NK-92 (cell line): ENCODE measurements around the gene VPS50.
"Not testable (repeated sequence)": the region's sequence is repeated elsewhere in the genome, so short reads cannot be mapped to it uniquely, and the experiment has no call there.

Experiments
- DNase-seq: peaks from one replicate; lab custom pipeline; 2025; ENCODE audit not compliant: unreplicated experiment; lab: John Stamatoyannopoulos, UW

Gene VPS50

DNA sequence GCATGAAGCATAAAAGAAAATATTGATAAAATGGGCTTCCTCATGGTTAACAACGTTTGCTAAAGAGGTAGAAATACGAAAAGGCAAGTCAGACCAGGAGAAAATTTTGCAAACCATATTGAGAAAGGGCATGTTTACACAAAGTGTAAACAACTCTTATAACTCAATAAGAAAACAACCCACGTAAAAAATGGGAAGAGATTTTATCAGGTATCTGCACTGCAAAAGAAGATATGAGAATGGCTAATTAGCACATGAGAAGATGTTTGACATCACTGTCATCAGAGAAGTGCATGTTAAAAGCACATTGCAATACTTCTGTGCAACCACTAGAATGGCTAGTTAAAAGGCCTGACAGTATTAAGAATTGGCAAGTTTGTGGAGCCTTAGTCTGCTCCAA lies 99.5 kb downstream of the VPS50 start:
- DNase-seq = no peak

DNA sequence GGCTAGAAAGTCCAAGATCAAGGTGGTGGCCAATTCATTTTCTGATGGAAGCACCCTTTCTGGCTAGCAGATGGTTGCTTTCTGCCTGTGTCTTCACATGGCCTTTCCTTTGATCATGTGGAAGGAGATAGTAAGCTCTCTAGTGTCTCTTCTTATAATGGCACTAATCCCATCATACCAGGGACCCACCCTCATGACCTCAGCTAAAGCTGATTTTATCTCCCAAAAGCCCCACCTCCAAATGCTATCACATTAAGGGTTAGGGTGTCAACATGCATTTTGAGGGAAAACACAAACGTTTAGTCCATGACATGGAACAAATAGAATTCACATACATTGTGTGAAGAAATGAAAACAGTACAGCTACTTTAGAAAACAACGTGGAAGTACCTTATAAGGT lies 100.0 kb downstream of the VPS50 start:
- no peak for DNase-seq

- no peak for DNase-seq
Observed at GRCh38 chr7:93337052-93337451, 104.9 kb downstream of the VPS50 start.

GRCh38 chr7:93342178-93342577 lies 110.0 kb downstream of the VPS50 start:
- not testable (repeated sequence) for DNase-seq

- no peak for DNase-seq
Observed at GRCh38 chr7:93350338-93350737, 118.2 kb downstream of the VPS50 start.

DNA sequence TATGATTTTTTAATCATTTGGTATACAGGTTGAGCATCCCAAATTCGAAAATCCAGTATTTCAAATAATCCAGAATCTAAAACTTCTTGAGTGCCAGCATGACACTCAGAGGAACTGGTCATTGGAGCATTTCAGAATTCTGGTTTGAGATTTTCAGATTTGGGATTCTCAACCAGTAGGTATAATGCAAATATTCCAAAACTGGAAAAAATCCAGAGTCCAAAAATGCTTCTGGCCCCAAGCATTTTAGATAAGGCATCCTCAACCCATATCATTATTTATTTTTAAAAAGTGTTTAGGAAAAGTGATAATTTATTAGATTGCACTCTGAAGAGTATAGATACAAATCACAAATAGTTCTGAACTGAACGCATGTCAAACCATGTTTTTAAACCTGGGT lies 120.7 kb downstream of the VPS50 start:
- DNase-seq = no peak

- DNase-seq = no peak
Observed at GRCh38 chr7:93354815-93355214, 122.6 kb downstream of the VPS50 start.

DNA sequence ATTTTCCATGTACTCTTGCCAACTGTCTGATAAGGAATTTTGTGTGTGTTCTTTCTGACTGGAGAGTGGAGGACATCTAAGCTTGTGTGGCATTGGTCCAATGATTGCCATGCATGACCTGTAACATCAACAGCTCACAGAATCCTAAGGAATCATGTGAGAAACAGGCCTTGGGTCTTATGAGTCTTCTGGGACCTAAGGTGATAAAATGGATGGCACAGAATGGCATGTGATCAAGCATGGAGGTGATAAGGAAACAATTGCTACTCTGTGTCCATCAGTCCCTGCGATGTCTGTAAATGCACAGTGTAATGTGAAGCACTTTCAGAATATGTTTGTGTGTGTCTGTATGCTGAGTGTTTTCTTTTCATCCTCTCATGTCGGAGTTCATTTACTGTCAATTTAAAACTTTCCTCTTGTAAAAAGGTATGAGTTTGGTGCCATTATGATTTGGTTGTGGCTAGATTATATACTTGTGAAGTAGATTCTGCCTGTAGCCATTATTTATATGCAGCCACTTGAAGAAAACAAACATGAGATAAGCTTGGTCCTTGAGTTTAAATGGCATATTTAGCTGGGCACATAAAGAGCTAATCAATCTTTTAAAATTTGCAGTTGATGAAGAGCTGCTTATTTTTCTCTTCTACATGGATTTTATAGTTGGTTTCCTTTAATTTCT lies 127.5 kb downstream of the VPS50 start:
- DNase-seq = no peak

- no peak for DNase-seq
Observed at GRCh38 chr7:93361853-93362252, 129.7 kb downstream of the VPS50 start.

DNA sequence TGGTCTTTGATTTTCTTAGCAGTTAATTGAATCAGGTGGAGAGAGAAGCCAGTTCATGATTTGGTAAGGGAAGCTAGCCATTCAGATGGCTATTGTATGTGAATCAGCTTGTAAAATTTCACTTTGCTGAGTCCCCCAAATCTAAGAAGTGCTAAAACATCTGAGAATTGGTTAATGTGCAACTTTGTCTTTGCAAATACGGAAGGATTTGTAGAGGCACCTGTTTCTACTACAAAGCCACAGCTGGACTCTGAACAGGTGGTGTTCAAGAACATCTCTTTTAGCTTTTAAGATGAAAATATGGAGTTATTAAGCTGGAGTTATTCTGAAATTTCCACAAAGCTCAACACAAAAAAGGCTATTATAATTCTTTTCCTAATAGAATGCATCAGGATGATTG lies 132.6 kb downstream of the VPS50 start:
- no peak for DNase-seq

DNA sequence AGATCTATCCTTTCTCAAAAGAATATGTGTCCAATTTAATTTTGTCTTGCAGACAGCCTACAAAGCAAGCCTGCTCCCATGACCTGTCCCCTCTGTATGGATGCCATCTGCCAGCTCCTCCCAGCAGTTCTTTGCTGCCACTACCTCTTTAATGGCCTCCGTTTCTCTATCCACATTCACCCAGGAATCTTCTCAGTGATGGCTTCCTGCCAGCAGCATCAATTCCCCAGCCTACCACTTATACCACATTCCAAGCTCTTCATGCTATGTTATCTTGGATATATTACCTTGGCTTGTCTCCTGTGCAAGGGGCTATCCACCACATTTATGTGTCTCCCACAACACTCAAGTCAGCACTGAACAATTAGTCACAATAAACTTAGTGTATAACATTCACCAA lies 133.2 kb downstream of the VPS50 start:
- no peak for DNase-seq

GRCh38 chr7:93366816-93367215 lies 134.7 kb downstream of the VPS50 start:
- no peak for DNase-seq

DNA sequence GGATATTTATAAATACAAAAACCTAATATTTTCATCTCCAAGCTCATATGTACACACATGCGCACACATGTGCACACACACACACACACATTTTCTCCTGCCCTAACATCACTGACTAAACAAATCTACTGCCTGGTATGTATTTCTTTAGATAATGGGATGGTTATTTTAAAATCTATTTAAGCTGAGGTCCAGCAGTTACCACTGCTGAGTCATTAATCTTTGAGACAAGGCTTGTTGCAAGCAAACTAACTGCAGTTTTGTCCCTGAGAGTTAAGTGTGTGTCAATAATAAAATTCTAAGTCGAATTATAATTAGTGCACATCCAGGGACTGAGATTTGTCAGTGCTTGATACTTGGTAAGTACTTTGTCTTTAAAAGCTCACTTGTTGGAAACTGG lies 135.1 kb downstream of the VPS50 start:
- no peak for DNase-seq

DNA sequence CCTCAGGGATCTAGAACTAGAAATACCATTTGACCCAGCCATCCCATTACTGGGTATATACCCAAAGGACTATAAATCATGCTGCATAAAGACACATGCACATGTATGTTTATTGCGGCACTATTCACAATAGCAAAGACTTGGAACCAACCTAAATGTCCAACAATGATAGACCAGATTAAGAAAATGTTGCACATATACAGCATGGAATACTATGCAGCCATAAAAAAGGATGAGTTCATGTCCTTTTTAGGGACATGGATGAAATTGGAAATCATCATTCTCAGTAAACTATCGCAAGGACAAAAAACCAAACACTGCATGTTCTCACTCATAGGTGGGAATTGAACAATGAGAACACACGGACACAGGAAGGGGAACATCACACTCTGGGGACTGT lies 138.8 kb downstream of the VPS50 start:
- not testable (repeated sequence) for DNase-seq

- no peak for DNase-seq
Observed at GRCh38 chr7:93373537-93373936, 141.4 kb downstream of the VPS50 start.

DNA sequence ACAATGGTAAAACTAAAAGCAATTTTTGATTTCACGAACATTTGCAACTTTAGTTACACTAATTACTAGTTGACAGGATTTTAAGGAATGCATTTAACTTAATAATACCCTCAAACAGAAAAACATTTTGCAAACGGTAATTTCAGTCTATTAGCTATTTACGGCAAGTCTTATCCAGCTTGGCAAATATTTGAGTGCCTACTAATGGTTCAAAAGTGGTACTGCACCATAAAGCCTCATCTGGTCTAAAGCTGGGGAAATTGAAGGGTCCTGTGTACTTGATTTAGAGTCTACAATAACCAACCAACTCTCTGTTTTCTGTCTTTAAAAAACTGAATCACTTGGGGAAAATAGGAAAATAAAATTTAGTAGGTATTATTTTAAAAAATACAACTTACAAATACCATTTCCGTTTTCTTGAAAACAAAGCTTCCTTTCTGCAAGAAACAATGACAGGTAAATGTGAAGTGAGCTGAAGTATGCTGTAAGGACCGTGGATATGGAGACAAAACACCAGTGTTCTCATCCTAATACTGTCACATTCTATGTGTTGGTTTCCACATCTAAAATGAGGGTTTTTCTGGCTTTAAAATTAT lies 142.3 kb downstream of the VPS50 start:
- DNase-seq = no peak

- DNase-seq = no peak
Observed at GRCh38 chr7:93375603-93376002, 143.4 kb downstream of the VPS50 start.

GRCh38 chr7:93378131-93378760 lies 146.1 kb downstream of the VPS50 start:
- DNase-seq = no peak

DNA sequence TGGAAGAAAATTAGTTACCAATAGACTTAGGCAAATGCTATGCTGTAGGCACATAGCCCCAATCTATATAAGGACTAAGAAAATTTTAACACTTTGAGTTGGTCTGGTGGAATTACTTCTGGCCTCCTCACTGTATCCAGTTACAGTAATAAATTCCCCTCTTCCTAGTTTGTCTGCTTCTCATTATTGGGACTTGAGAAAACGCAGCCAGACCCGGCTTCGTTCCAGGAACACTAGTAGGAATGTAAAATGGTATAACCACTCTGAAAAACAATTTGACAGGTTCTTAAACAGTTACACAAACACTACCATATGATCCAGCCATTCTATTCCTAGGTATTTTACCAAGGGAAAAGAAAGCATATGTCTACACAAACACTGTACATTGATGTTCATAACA lies 150.2 kb downstream of the VPS50 start:
- DNase-seq = no peak

DNA sequence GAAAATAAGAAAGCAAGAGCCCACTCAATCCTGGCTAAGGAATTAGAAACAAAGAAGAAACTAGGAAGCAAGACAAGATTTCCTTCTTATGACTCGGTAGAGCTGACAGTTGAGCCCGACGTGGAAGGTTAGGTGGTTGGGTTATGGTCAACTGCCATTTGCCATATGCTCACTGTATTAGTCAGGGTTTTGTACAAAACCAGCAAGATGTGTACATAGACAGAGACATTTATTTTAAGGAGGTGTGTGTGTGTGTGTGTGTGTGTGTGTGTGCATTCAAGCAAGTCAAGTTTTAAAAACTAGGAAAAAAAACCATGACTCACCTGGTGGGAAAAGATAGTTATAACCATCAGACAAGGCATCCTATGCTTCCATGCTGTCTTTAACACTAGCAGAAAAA lies 158.5 kb downstream of the VPS50 start:
- no peak for DNase-seq

- DNase-seq = no peak
Observed at GRCh38 chr7:93392984-93393383, 160.8 kb downstream of the VPS50 start.

- DNase-seq = no peak
Observed at GRCh38 chr7:93399642-93400041, 167.5 kb downstream of the VPS50 start.

DNA sequence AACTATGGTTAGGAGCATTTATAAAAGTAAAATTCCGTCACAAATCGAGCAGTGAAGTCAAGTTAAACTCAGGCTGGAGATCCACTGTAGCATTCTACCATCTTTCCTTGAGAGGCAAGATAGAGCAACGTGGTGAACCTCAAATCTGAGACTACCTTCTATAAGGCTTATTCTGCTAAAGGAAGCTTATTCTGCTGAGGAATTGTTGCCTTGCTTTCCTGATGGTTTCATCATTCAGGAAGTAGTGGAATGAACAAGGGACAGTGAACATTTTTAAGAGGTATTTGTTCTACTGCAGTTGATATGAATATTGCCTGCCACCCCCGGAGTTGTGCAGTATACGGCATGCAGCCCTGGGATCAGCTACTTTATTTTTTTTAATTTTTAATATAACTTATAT lies 170.8 kb downstream of the VPS50 start:
- no peak for DNase-seq
